T47D (cell line): ENCODE results near the gene GOLPH3L.
A peak's percentile ranks its signal among the peaks of the same experiment; 100 is the strongest.
"Not testable (repeated sequence)": the region's sequence is repeated elsewhere in the genome, so short reads cannot be mapped to it uniquely, and the experiment has no call there.

Experiments
- DNase-seq, 2 experiments: peaks; one replicate each; pipeline versions ENCODE4 v3.0.0 to v3.0.0-alpha.2; 2011 to 2012; ENCODE audit warnings: low read depth in 1 of 2, low spot score in 1 of 2
- JUND ChIP-seq: IDR thresholded peaks from 2 replicates; pipeline ENCODE4 v1.6.1; 2012; ENCODE audit warnings: low read depth
- in situ Hi-C: cut with HindIII; loops from 2 replicates; pipeline ENCODE4 v1.10.0; 2016; ENCODE audit warnings: low sequenced_read_pairs, low pct_unique_long_range_greater_than_20kb

Gene GOLPH3L

GRCh38 chr1:150692720-150693119, 4.2 kb downstream of the GOLPH3L start:
- in situ Hi-C loops = no loop called here

GRCh38 chr1:150688763-150689162, 8.2 kb downstream of the GOLPH3L start:
- in situ Hi-C loops = no loop called here
- TF ChIP-seq JUND = no peak
- no peak for DNase-seq

More at GRCh38 chr1:150692720-150693119, 4.2 kb downstream of the GOLPH3L start:
- no peak for DNase-seq
- TF ChIP-seq JUND = no peak

- in situ Hi-C loops = no loop called here
- TF ChIP-seq JUND = no peak
- no peak for DNase-seq
Observed at GRCh38 chr1:150686275-150686674, 10.7 kb downstream of the GOLPH3L start.

GRCh38 chr1:150683914-150684313, 13.0 kb downstream of the GOLPH3L start:
- in situ Hi-C loops = no loop called here
- no peak for DNase-seq
- no peak for TF ChIP-seq JUND

- in situ Hi-C loops = no loop called here
- TF ChIP-seq JUND = no peak
- DNase-seq = no peak
Observed at GRCh38 chr1:150678988-150679387, 18.0 kb downstream of the GOLPH3L start.

- in situ Hi-C loops = no loop called here
- DNase-seq = no peak
- TF ChIP-seq JUND = no peak
Observed at GRCh38 chr1:150674881-150675280, 22.1 kb downstream of the GOLPH3L start.

GRCh38 chr1:150663321-150663720, 33.6 kb downstream of the GOLPH3L start:
- DNase-seq = no peak
- in situ Hi-C loops = no loop called here
- no peak for TF ChIP-seq JUND

GRCh38 chr1:150662811-150663210, 34.1 kb downstream of the GOLPH3L start:
- TF ChIP-seq JUND = no peak
- no peak for DNase-seq
- in situ Hi-C loops = no loop called here

GRCh38 chr1:150661156-150661555, 35.8 kb downstream of the GOLPH3L start:
- DNase-seq = no peak
- TF ChIP-seq JUND = no peak
- in situ Hi-C loops = no loop called here

GRCh38 chr1:150660584-150660983, 36.4 kb downstream of the GOLPH3L start:
- no peak for DNase-seq
- in situ Hi-C loops = no loop called here
- no peak for TF ChIP-seq JUND

- in situ Hi-C loops = not testable (repeated sequence)
Observed at GRCh38 chr1:150657064-150657463, 39.9 kb downstream of the GOLPH3L start.

GRCh38 chr1:150654635-150655034, 42.3 kb downstream of the GOLPH3L start:
- DNase-seq, in situ Hi-C loops: not testable (repeated sequence)

More at GRCh38 chr1:150657064-150657463, 39.9 kb downstream of the GOLPH3L start:
- not testable (repeated sequence) for DNase-seq

- DNase-seq = peak in 1 of 2 experiments; percentile 82
- in situ Hi-C loops = no loop called here
- no peak for TF ChIP-seq JUND
Observed at GRCh38 chr1:150650193-150650592, 46.8 kb downstream of the GOLPH3L start.

- no peak for TF ChIP-seq JUND
- no peak for DNase-seq
- in situ Hi-C loops = no loop called here
Observed at GRCh38 chr1:150649441-150650075, 47.4 kb downstream of the GOLPH3L start.
